ENCODE measurements around the gene COL28A1.
"Not testable (repeated sequence)": the region's sequence is repeated elsewhere in the genome, so short reads cannot be mapped to it uniquely, and the experiment has no call there.

COL28A1 gene

GRCh38 chr7:7517754-7518153 is 17.9 kb downstream of the COL28A1 start:
- no peak for DNase-seq (ENCODE audit: low spot score)

DNA sequence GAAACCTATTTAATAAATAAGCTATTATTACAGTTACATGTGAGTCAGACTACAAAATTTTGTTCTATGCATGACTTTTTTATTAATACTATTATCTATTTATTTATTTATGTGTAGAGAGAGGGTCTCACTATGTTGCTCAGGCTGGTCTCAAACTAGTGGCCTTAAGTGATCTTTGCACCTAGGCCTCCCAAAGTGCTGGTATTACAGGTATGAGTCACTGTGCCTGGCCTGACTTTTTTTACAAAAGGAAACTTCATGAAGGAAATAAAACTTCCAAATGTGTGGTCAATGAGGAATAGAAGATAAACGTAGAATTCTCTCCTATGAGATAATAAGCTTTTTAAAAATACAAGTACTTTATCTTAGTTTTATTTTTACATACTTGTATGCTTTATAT is 19.0 kb downstream of the COL28A1 start:
- DNase-seq (ENCODE audit: low spot score) = no peak

DNA sequence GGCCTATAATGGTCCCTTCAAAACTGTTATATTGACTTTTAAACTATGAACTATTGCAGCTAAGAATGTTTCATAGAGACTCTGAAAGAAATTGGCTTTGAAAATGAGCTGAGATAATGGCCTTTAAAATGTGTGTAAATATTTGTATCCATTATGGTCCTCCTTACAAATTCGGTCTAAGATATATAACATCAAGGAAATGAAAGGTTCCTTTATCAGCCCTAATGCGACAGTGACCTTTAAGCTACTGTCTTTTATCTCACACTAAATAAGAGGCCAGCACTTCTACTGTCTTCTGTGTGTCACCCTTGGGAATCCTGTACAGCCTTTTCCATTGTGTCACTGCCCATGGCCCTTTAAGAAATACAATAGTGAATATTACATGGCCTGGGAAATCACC is 19.5 kb downstream of the COL28A1 start:
- DNase-seq (ENCODE audit: low spot score) = no peak

GRCh38 chr7:7512861-7513597 is 22.6 kb downstream of the COL28A1 start:
- DNase-seq (ENCODE audit: low spot score) = no peak

- no peak for DNase-seq (ENCODE audit: low spot score)
Measured at GRCh38 chr7:7510794-7511193, 24.9 kb downstream of the COL28A1 start.

DNA sequence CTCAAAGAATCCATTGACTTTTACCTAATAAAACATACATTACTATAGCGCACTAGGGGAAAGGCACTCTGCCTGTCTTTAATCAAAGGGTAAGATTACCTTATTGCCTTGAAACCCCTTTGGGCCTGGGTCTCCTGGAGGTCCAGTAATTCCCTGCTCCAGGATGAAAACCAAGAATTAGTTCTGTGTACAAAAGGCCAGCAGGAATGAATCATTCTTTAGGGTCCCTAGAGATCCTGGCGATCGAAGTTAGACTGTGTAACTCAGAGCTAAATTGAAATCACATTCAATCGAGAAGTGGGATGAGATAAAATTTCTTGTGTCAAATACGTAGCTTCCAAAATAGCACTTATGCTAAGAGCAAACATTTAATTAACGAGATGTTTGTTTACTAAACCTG is 29.8 kb downstream of the COL28A1 start:
- DNase-seq (ENCODE audit: low spot score) = no peak

GRCh38 chr7:7504910-7505704 is 30.6 kb downstream of the COL28A1 start:
- DNase-seq (ENCODE audit: low spot score) = no peak

- DNase-seq (ENCODE audit: low spot score) = no peak
Measured at GRCh38 chr7:7499892-7500291, 35.8 kb downstream of the COL28A1 start.

GRCh38 chr7:7498856-7499255 is 36.8 kb downstream of the COL28A1 start:
- no peak for DNase-seq (ENCODE audit: low spot score)

DNA sequence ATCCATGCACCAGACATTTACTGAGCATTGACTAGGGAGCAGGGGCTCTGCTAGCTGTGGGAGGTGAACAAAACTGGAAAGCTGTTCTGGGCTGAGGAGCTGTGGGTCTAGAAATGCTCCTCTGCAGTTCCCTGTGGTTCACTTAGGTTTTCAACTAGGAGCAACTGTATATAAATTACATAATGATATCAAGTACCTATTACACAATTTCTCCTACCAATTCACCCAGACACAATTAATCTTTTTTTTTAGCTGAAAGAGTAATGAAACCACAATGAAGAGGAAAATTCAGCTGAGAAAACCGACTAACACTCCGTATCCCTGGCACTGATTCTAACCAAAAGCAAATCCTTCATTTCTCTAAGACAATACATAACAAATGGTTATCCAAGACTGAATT is 39.4 kb downstream of the COL28A1 start:
- no peak for DNase-seq (ENCODE audit: low spot score)

GRCh38 chr7:7495171-7495570 is 40.5 kb downstream of the COL28A1 start:
- DNase-seq (ENCODE audit: low spot score) = no peak

DNA sequence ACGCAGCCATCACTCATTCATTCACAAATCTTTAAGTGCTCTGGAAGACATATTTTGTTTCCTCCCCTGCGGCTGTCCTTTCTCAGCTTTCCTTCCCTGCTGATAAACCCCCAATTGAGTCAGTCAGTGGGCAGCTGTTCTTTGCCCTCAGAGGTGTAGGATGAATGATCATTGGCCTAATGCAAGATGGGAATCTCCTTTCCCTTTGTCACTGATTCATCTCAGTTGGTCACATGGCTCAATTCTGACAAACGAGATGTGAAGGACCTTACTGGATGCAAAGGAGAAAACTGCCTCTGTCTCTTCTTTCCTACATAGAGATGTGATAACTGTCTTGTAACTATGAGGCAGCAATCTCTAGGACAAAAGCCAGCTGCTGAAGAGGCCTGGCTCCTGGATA is 44.6 kb downstream of the COL28A1 start:
- no peak for DNase-seq (ENCODE audit: low spot score)

DNA sequence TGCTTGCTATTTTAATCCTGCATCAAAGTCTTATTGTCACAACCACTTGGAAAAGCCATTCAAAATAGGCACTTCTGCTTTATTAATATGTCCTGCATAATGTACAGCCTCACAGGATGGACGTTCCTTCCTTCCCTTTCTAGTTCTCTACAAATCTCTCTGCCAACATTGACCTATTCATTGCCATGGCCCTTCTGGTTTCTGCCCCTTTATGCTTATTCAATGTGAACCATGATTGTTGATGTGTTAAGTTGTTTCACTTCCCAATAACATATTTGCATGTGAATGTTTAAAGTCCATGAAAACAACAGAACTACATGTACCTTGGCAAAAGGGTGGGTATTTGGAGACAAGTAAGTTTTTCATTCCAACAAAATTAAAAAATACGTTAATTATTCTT is 45.7 kb downstream of the COL28A1 start:
- no peak for DNase-seq (ENCODE audit: low spot score)

- no peak for DNase-seq (ENCODE audit: low spot score)
Measured at GRCh38 chr7:7489546-7489945, 46.1 kb downstream of the COL28A1 start.

GRCh38 chr7:7486362-7486761 is 49.3 kb downstream of the COL28A1 start:
- no peak for DNase-seq (ENCODE audit: low spot score)

DNA sequence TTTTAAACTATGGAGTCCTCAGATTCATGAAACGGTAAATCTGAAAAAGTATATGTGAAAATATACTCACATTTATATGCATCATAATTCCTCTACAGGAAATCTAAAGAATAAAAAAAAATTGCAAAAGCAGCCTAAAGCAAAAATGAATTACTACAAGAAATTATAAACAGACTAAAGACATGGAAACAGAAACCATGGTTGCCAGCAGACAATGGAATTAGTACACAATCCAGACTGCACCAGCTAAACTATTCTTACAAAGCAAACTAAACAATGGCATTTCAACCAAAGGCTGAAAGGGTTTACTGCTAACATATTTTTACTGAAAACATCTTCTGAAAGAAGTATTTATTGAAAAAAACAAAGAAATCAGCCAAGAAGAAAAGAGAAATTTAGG is 51.6 kb downstream of the COL28A1 start:
- no peak for DNase-seq (ENCODE audit: low spot score)

DNA sequence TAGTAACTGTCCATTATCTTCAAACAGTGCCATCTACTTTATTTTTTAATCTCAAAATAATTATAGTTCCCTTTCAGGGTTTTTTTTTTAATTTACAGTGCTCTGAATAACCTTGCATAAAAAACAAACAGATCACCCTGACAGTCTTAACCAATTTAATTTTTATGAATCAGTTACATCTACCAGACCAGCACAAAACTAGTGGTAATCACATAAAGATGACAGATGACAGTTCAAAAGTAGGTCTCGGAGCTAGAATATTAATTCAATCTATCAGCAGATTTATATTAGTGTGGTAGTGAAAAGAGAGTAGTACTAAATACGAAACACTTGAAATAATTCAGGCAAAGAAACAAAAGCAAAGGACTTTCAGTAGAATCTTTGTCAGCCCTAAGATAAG is 53.9 kb downstream of the COL28A1 start:
- DNase-seq (ENCODE audit: low spot score) = no peak

GRCh38 chr7:7479275-7479805 is 56.3 kb downstream of the COL28A1 start:
- no peak for DNase-seq (ENCODE audit: low spot score)

GRCh38 chr7:7478569-7478968 is 57.1 kb downstream of the COL28A1 start:
- DNase-seq (ENCODE audit: low spot score) = no peak

DNA sequence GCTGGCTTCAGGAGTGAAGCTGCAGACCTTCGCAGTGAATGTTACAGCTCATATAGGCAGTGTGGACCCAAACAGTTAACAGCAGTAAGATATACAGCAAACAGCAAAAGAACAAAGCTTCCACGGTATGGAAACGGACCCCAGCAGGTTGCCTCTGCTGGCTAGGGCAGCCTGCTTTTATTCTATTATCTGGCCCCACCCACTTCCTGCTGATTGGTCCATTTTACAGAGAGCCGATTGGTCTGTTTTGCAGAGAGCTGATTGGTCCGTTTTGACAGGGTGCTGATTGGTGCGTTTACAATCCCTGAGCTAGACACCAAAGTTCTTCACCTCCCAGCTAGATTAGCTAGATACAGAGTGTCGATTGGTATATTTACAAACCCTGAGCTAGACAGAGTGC is 58.0 kb downstream of the COL28A1 start:
- not testable (repeated sequence) for DNase-seq (ENCODE audit: low spot score)

DNA sequence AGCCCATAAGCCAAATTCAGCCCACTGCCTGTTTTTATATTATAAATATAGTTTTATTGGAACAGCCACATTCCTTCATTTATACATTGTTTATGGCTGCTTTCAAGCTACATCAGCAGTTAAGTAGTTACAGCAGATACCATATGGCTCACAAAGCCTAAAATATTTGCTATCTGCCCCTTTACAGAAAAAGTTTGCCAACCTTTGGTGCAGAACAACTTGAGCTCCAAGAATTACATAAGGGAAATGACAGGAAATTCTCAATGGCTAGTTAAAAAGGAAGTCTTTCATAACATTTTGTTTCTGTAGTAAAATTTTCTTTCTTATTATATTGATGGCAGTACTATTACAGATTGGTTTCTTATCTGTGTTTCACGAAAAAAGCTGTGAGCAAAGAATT is 59.3 kb downstream of the COL28A1 start:
- DNase-seq (ENCODE audit: low spot score) = no peak

- no peak for DNase-seq (ENCODE audit: low spot score)
Measured at GRCh38 chr7:7475601-7476000, 60.1 kb downstream of the COL28A1 start.

GRCh38 chr7:7474436-7474835 is 61.2 kb downstream of the COL28A1 start:
- no peak for DNase-seq (ENCODE audit: low spot score)
